Erythroblast (primary cell): ENCODE data around the gene HIGD2A.

Experiments used
- GATA1 ChIP-seq: IDR thresholded peaks from 2 replicates; pipeline ENCODE4 v1.6.1; 2011; ENCODE audit warnings: low read depth, mild to moderate bottlenecking, control low read depth, low read length, moderate library complexity
- POLR2A ChIP-seq: IDR thresholded peaks from 2 replicates; pipeline ENCODE4 v1.6.1; 2011; ENCODE audit warnings: mild to moderate bottlenecking, low read length

- TF ChIP-seq POLR2A, result no peak
- TF ChIP-seq GATA1, result no peak
Observed at GRCh38 chr5:176413709-176414191, 25.2 kb downstream of the HIGD2A start.
